Endothelial cell of umbilical vein (primary cell): Measurements from ENCODE around the gene TTLL12. TPM values are rescaled to one million over a fixed set of nuclear protein-coding genes. Genes with fewer than 3 reads are reported as not detected.

Source experiments
- BruUV-seq: library from RNA; stranded (reverse); fragments of 400-500 nt; replicated peaks from 2 replicates; lab custom pipeline; 2021; lab: Mats Ljungman, UMichigan
- CTCF ChIA-PET: fragments of 300-600, 350-600 bp; sonication (Branson Sonifier 250); formaldehyde crosslinking; loops from one replicate; lab custom pipeline; 2021; ENCODE audit warnings: antibody characterized with exemption, inconsistent platforms; lab: Charles Lee
- POLR2A ChIA-PET: fragments of 300-600, 350-600 bp; sonication (Branson Sonifier 250); formaldehyde crosslinking; loops from one replicate; lab custom pipeline; 2021; ENCODE audit warnings: antibody characterized with exemption, inconsistent platforms; lab: Charles Lee
- DNase-seq: peaks from one replicate; pipeline ENCODE4 v3.0.0-alpha.2; 2011; ENCODE audit warnings: low read depth, low spot score
- FAIRE-seq: peaks from 2 replicates; lab custom pipeline; 2011; peaks lifted over from hg19 to GRCh38; lab: Jason Lieb, UNC
- H2AFZ ChIP-seq: 2 replicates; pipeline ENCODE4 v1.6.0; 2012; ENCODE audit warnings: low read depth, low read length, control low read depth, inconsistent platforms
- H3K27ac ChIP-seq: 2 replicates; pipeline ENCODE4 v1.5.1; 2011; ENCODE audit warnings: low read depth, mild to moderate bottlenecking, control low read depth, low read length, moderate library complexity; ENCODE audit not compliant: insufficient read depth
- H3K27me3 ChIP-seq, 2 experiments: 2 replicates each; pipeline versions ENCODE4 v1.6.0 to v1.6.1; 2011; ENCODE audit warnings: low read length in 2 of 2, mixed read lengths in 1 of 2; ENCODE audit not compliant: control insufficient read depth in 2 of 2, insufficient read depth in 2 of 2
- H3K36me3 ChIP-seq, 2 experiments: 2 replicates in 1 of 2; 3 replicates in 1 of 2; pipeline ENCODE4 v1.5.1; 2011; ENCODE audit warnings: low read length in 2 of 2, mild to moderate bottlenecking in 1 of 2, moderate library complexity in 1 of 2; ENCODE audit not compliant: control insufficient read depth in 2 of 2, insufficient read depth in 2 of 2; ENCODE audit errors: extremely low read depth in 1 of 2
- H3K4me1 ChIP-seq: 3 replicates; pipeline ENCODE4 v1.5.1; 2011; ENCODE audit warnings: mild to moderate bottlenecking, low read length; ENCODE audit not compliant: control insufficient read depth, insufficient read depth; ENCODE audit errors: extremely low read depth
- H3K4me2 ChIP-seq: 2 replicates; pipeline ENCODE4 v1.6.1; 2011; ENCODE audit warnings: low read length, control low read depth, mixed read lengths; ENCODE audit not compliant: insufficient read depth
- H3K4me3 ChIP-seq, 3 experiments: fragments of 200-600 bp in 1 of 3; sonication (generic), shearing (Covaris generic) in 1 of 3; replicated peaks in 1 of 3; 2 replicates each; pipeline ENCODE4 v1.5.1; 2011 to 2016; ENCODE audit warnings: control low read depth in 3 of 3, low read length in 3 of 3, mild to moderate bottlenecking in 2 of 3, inconsistent platforms in 1 of 3, low read depth in 1 of 3, moderate library complexity in 1 of 3; ENCODE audit not compliant: insufficient read depth in 1 of 3
- H3K79me2 ChIP-seq: 2 replicates; pipeline ENCODE4 v1.6.0; 2012; ENCODE audit warnings: low read length, inconsistent platforms; ENCODE audit not compliant: control insufficient read depth, insufficient read depth
- H3K9ac ChIP-seq: replicated peaks from 2 replicates; pipeline ENCODE3; 2011; ENCODE audit warnings: low read length, control low read depth; ENCODE audit not compliant: insufficient read depth; ENCODE audit errors: extremely low read depth
- H3K9me1 ChIP-seq: replicated peaks from 3 replicates; pipeline ENCODE4 v1.6.0; 2011; ENCODE audit warnings: mild to moderate bottlenecking, low read length; ENCODE audit not compliant: control insufficient read depth, insufficient read depth; ENCODE audit errors: extremely low read depth
- H3K9me3 ChIP-seq: replicated peaks from 2 replicates; pipeline ENCODE4 v1.5.1; 2012; ENCODE audit warnings: low read length, inconsistent platforms; ENCODE audit not compliant: control insufficient read depth, insufficient read depth
- H4K20me1 ChIP-seq: replicated peaks from 2 replicates; pipeline ENCODE3; 2011; ENCODE audit warnings: mild to moderate bottlenecking, low read length; ENCODE audit not compliant: control insufficient read depth, insufficient read depth; ENCODE audit errors: extremely low read depth
- EZH2 ChIP-seq: IDR thresholded peaks from 2 replicates; pipeline ENCODE4 v1.6.1; 2012; ENCODE audit warnings: borderline replicate concordance, low read depth, mild to moderate bottlenecking, moderate library complexity, low read length, inconsistent platforms; ENCODE audit not compliant: severe bottlenecking
- FOS ChIP-seq: IDR thresholded peaks from 2 replicates; pipeline ENCODE4 v1.6.1; 2011; ENCODE audit warnings: mild to moderate bottlenecking, low read length, moderate library complexity, borderline replicate concordance; ENCODE audit not compliant: insufficient read depth
- GATA2 ChIP-seq: IDR thresholded peaks from 2 replicates; pipeline ENCODE4 v1.7.0; 2011; ENCODE audit warnings: low read depth, mild to moderate bottlenecking, moderate library complexity, mixed read lengths, low read length; ENCODE audit not compliant: insufficient read length, insufficient read depth
- JUN ChIP-seq: IDR thresholded peaks from 2 replicates; pipeline ENCODE4 v1.6.1; 2011; ENCODE audit warnings: borderline replicate concordance, low read depth; ENCODE audit not compliant: insufficient read length, insufficient read depth
- MYC ChIP-seq: IDR thresholded peaks from one replicate; pipeline ENCODE4 v1.6.1; 2011; ENCODE audit warnings: mild to moderate bottlenecking, low read depth, low read length
- POLR2A ChIP-seq: IDR thresholded peaks from 2 replicates; pipeline ENCODE4 v1.6.1; 2012; ENCODE audit warnings: low read depth, mild to moderate bottlenecking, control low read depth, low read length
- POLR2AphosphoS5 ChIP-seq: IDR thresholded peaks from 2 replicates; pipeline ENCODE4 v1.6.1; 2012; ENCODE audit warnings: low read depth, mild to moderate bottlenecking, control low read depth, low read length, moderate library complexity; ENCODE audit not compliant: insufficient read depth
- dilution Hi-C: fragments of 300-500 bp; cut with MboI; formaldehyde crosslinking; loops from one replicate; pipeline ENCODE4 v1.15.0; 2019; ENCODE audit warnings: low sequenced_read_pairs; ENCODE audit not compliant: extremely low pct_ligation_motif_present
- intact Hi-C: fragments of 100-400 bp; cut with micrococcal nuclease; formaldehyde crosslinking; loops from one replicate; pipeline ENCODE4 v1.10.0; 2022
- polyA plus RNA-seq, 4 experiments: library from polyadenylated mRNA; depleted of rRNA in 3 of 4; stranded (reverse) in 3 of 4; unstranded in 1 of 4; fragments of >200 nt; gene quantifications; 2 replicates each; pipeline versions ENCODE4 v1.2.1 to v1.2.3, GENCODE V29; 2011 to 2012; ENCODE audit warnings: missing spikeins in 1 of 4
- total RNA-seq: library from RNA; stranded (reverse); gene quantifications from 2 replicates; pipeline ENCODE4 v1.2.3, GENCODE V29; 2021
- TF ChIP-seq, protein P1 (sequence below), 2 donors: IDR thresholded peaks; 1 replicate in 1 of 2; 2 replicates in 1 of 2; pipeline ENCODE4 v1.5.1; 2011; ENCODE audit warnings: low read length in 2 of 2, mild to moderate bottlenecking in 2 of 2, moderate library complexity in 2 of 2, control low read depth in 1 of 2, inconsistent platforms in 1 of 2, low read depth in 1 of 2; ENCODE audit not compliant: insufficient read depth in 1 of 2; ENCODE audit errors: extremely low read depth in 1 of 2
- TF ChIP-seq, protein P2 (sequence below): IDR thresholded peaks from 2 replicates; pipeline ENCODE4 v1.6.1; 2011; ENCODE audit not compliant: insufficient read depth, insufficient read length

Gene TTLL12
- total and polyA plus RNA-seq, 2 donors (not counting 3 experiments of a cell fraction or from before 2014, with no cell fraction given) = 26.2 to 36.5 TPM

GRCh38 chr22:43212434-43212952 lies 25.6 kb upstream of the TTLL12 start:
- Histone ChIP-seq H3K27me3 (no peaks in the 10 kb centered on the region), H3K4me3 (no peak overlapping the region), H3K36me3 (no peaks in the 10 kb centered on the region), H4K20me1 (no peaks in the 10 kb centered on the region), H2AFZ (no peak overlapping the region), H3K4me1 (no peaks in the 10 kb centered on the region), H3K9me3 (no peaks in the 10 kb centered on the region), H3K27ac (no peak overlapping the region), H3K4me2 (no peak overlapping the region), H3K9ac (no peak overlapping the region), H3K79me2 (no peaks in the 10 kb centered on the region), H3K9me1 (no peaks in the 10 kb centered on the region)
- intact Hi-C loops = no loop called here
- no peak for FAIRE-seq
- DNase-seq = no peak
- TF ChIP-seq POLR2AphosphoS5 (no peak), FOS (no peak), POLR2A (no peak), EZH2 (no peak), JUN (no peak), MYC (no peak), GATA2 (no peak)
- TF ChIP-seq, protein P1, sequence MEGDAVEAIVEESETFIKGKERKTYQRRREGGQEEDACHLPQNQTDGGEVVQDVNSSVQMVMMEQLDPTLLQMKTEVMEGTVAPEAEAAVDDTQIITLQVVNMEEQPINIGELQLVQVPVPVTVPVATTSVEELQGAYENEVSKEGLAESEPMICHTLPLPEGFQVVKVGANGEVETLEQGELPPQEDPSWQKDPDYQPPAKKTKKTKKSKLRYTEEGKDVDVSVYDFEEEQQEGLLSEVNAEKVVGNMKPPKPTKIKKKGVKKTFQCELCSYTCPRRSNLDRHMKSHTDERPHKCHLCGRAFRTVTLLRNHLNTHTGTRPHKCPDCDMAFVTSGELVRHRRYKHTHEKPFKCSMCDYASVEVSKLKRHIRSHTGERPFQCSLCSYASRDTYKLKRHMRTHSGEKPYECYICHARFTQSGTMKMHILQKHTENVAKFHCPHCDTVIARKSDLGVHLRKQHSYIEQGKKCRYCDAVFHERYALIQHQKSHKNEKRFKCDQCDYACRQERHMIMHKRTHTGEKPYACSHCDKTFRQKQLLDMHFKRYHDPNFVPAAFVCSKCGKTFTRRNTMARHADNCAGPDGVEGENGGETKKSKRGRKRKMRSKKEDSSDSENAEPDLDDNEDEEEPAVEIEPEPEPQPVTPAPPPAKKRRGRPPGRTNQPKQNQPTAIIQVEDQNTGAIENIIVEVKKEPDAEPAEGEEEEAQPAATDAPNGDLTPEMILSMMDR (IDR thresholded peaks at IDR 0.05; ENCODE audit: extremely low read depth in 1 of 2, insufficient read depth in 1 of 2, low read depth in 1 of 2, low read length in 2 of 2) = no peak
- TF ChIP-seq, protein P2, sequence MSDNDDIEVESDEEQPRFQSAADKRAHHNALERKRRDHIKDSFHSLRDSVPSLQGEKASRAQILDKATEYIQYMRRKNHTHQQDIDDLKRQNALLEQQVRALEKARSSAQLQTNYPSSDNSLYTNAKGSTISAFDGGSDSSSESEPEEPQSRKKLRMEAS = no peak
- dilution Hi-C loops = no loop called here
- POLR2A ChIA-PET = no interaction called here
- no TSS peak for BruUV-seq
- CTCF ChIA-PET = interaction anchor here (1.9 kb wide), 1 partner anchor 16 kb away, joined by 4 read pairs; no protein-coding TSS in a partner anchor
